Activated naive CD4-positive, alpha-beta T cell treated with anti-CD3 and anti-CD28 coated beads for 36 hours (primary cell): ENCODE measurements around the gene LCNL1. TPM values are rescaled to one million over a fixed set of nuclear protein-coding genes. Genes with fewer than 3 reads are reported as not detected.
A peak's percentile ranks its signal among the peaks of the same experiment; 100 is the strongest.
"Not testable (repeated sequence)": the region's sequence is repeated elsewhere in the genome, so short reads cannot be mapped to it uniquely, and the experiment has no call there.

Experiments used
- CTCF ChIA-PET: fragments of 350-600 bp; sonication (Branson Sonifier 250); formaldehyde crosslinking; loops from one replicate; lab custom pipeline; 2021; ENCODE audit warnings: antibody characterized with exemption; lab: Charles Lee
- DNase-seq: peaks from one replicate; pipeline ENCODE4 v3.0.0-alpha.2; 2020
- H3K27ac Mint-ChIP-seq: one replicate; pipeline ENCODE4 v1.8.0; 2021; ENCODE audit warnings: mild to moderate bottlenecking, mixed read lengths
- H3K27me3 Mint-ChIP-seq: one replicate; pipeline ENCODE4 v1.8.0; 2021; ENCODE audit warnings: low read depth, mixed read lengths
- H3K36me3 Mint-ChIP-seq: one replicate; pipeline ENCODE4 v1.8.0; 2021; ENCODE audit warnings: low read depth, mixed read lengths
- H3K4me1 Mint-ChIP-seq: one replicate; pipeline ENCODE4 v1.8.0; 2021; ENCODE audit warnings: low read depth, mixed read lengths
- H3K4me3 Mint-ChIP-seq: one replicate; pipeline ENCODE4 v1.8.0; 2021; ENCODE audit warnings: mild to moderate bottlenecking, moderate library complexity, mixed read lengths
- H3K9me3 Mint-ChIP-seq: one replicate; pipeline ENCODE4 v1.8.0; 2021; ENCODE audit warnings: mixed read lengths
- intact Hi-C: fragments of 100-400 bp; cut with micrococcal nuclease; formaldehyde crosslinking; loops from one replicate; pipeline ENCODE4 v1.15.1; 2023
- total RNA-seq, 2 experiments: library from RNA; stranded (reverse); gene quantifications; one replicate each; pipeline ENCODE4 v1.2.3, GENCODE V29; 2021

The LCNL1 gene
- total RNA-seq, 2 experiments from 2014 or later = not detected

DNA sequence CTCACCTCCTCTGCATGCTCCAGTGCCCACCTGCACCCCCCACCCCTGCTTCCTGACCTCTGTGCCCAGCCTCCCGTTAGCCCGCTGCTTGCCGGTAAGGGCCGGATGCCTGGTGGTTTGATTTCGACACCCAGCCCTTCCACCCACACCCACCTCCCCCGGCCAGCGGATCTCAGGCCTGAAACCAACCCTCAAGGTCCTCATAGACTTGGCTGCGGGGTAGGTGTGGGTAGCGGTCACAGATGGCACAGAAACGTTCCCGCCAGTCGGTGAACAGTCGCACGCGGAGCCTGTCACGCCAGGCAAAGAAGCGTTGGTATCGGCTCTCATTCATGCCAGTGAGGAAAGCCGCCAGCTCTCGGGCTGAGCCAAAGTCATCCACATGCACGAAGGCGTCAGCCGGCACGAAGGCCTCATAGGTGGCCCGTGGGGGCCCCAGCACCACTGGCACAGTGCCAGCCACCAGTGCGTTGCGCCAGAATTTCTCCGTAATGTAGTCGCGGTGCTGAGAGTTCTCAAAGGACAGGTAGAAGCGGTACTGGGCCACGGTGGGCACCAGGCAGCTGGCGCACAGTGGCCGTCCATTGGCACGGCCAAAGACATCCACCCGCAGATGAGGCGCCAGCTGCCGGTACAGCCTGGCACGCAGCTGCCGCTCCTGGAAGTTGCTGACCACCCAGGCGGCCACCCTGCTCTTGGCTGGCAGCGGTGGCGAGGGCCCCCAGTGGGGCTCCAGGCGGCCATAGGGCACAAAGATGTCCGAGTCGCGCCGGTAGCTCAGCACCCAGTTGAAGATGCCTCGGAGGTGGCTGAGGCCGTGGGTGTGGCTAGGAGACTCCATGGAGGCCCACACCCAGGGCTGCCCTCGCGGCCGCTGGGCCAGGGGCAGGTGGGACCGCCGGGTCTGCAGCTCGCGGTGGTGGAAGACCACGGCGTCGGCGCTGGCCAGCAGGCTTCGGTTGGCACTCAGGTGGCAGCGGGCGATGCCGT, 48.0 kb downstream of the LCNL1 start:
- peaks cover 44% of the 10 kb centered on the region for H3K4me1 Mint-ChIP-seq

DNA sequence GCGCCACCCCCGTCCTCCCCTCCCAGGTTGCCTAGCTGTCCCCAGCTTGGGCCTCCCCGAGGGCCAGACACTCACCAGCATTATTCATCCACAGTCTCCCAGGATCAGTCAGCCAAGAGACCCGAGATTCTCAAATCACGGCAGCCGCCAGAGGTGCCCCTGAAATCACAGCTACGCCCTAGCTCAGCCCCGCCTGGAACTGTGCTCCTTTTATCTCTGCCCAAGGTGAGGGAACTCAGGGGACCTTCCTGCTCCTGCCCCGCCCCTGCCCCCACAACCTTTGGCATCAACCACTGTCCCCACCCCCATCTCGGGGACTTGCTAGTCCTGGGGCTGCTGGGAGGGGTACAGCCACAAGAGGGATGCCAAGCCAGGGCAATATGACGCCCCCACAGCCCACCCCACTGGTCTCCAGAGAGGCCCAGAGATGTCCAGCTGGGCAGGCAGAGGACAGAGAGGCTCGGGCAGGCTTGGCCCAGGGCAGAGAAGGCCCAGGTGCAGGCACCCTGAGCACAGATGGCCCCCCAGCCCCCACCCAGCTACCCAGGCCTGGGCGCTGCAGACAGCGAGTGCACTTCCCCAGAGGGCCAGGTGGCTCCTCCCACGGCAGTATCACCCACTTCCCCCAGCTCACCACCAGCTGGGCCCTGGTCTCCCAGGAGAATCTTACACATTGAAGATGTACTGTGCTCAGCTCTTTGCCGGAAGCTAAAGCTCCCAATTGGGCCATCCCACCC, 49.3 kb downstream of the LCNL1 start, which contains the start of gene FUT7:
Gene FUT7, minus strand, starts transcription at position 185 of the 737 bp plus-strand sequence. Its CDS starts 97 bp downstream, at position 88.
- H3K9me3 Mint-ChIP-seq = no peaks in the 10 kb centered on the region
- H3K36me3 Mint-ChIP-seq = no peaks in the 10 kb centered on the region
- H3K27me3 Mint-ChIP-seq = peaks cover 5% of the 10 kb centered on the region
- CTCF ChIA-PET = interaction anchor here (1.7 kb wide), 1 partner anchor 64 kb away, joined by 5 read pairs; no protein-coding TSS in a partner anchor
- peaks cover 44% of the 10 kb centered on the region for H3K4me1 Mint-ChIP-seq
- peak; percentile 59 for DNase-seq
- no peak within 1 kb of the TSS for H3K27ac Mint-ChIP-seq
- no peak within 1 kb of the TSS for H3K4me3 Mint-ChIP-seq
- intact Hi-C loops = no loop called here

More for the DNA sequence above, 48.0 kb downstream of the LCNL1 start:
- Mint-ChIP-seq H3K4me3 (no peak overlapping the region), H3K27ac (no peak overlapping the region), H3K27me3 (peaks cover 5% of the 10 kb centered on the region), H3K36me3 (no peaks in the 10 kb centered on the region), H3K9me3 (no peaks in the 10 kb centered on the region)
- CTCF ChIA-PET = interaction anchor here (0.6 to 6.0 kb wide), 9 partner anchors 16 to 83 kb away, joined by 3 to 66 read pairs (median 10); partner anchors contain the start of genes CLIC3, NPDC1, PAXX and SAPCD2
- DNase-seq = peak; percentile 61
- intact Hi-C loops = no loop called here

- Mint-ChIP-seq H3K27me3 (peaks cover 5% of the 10 kb centered on the region), H3K27ac (no peak overlapping the region), H3K4me3 (no peak overlapping the region), H3K36me3 (no peaks in the 10 kb centered on the region), H3K4me1 (peaks cover 41% of the 10 kb centered on the region), H3K9me3 (no peaks in the 10 kb centered on the region)
- CTCF ChIA-PET = interaction anchor here (1.7 kb wide), 1 partner anchor 63 kb away, joined by 5 read pairs; no protein-coding TSS in a partner anchor
- intact Hi-C loops = no loop called here
- no peak for DNase-seq
These were observed 50.1 kb downstream of the LCNL1 start for GRCh38 chr9:137032858-137033257.

- H3K9me3 Mint-ChIP-seq, intact Hi-C loops, H3K27me3 Mint-ChIP-seq, DNase-seq, H3K4me3 Mint-ChIP-seq, H3K27ac Mint-ChIP-seq, H3K36me3 Mint-ChIP-seq: not testable (repeated sequence)
- peaks cover 41% of the 10 kb centered on the region for H3K4me1 Mint-ChIP-seq
- CTCF ChIA-PET = interaction anchor here (2.5 to 5.0 kb wide), 3 partner anchors 33 to 246 kb away, joined by 27 to 48 read pairs (median 30); no protein-coding TSS in a partner anchor
These were observed 50.7 kb downstream of the LCNL1 start for GRCh38 chr9:137033481-137033880.

GRCh38 chr9:137034039-137034708, 51.4 kb downstream of the LCNL1 start:
- H3K36me3 Mint-ChIP-seq = no peaks in the 10 kb centered on the region
- peak overlapping the region; percentile 59 for H3K4me3 Mint-ChIP-seq
- H3K27me3 Mint-ChIP-seq = peaks cover 5% of the 10 kb centered on the region
- peak overlapping the region; percentile 79 for H3K27ac Mint-ChIP-seq
- intact Hi-C loops = loop anchor here (2.0 kb wide), 2 partner anchors 29 to 191 kb away; partner anchors contain the start of gene AJM1
- peaks cover 38% of the 10 kb centered on the region for H3K4me1 Mint-ChIP-seq
- DNase-seq = no peak
- H3K9me3 Mint-ChIP-seq = no peaks in the 10 kb centered on the region
- CTCF ChIA-PET = interaction anchor here (0.6 to 5.0 kb wide), 37 partner anchors 9 to 307 kb away, joined by 3 to 48 read pairs (median 4); partner anchors contain the start of genes AJM1, NELFB, NPDC1 and SAPCD2

- peak; percentile 93 for DNase-seq
- Mint-ChIP-seq H3K9me3 (no peaks in the 10 kb centered on the region), H3K4me1 (peaks cover 30% of the 10 kb centered on the region), H3K36me3 (no peaks in the 10 kb centered on the region), H3K27me3 (peaks cover 2% of the 10 kb centered on the region), H3K4me3 (peak overlapping the region; percentile 59), H3K27ac (peak overlapping the region; percentile 79)
- CTCF ChIA-PET = interaction anchor here (0.6 to 5.0 kb wide), 45 partner anchors 9 to 308 kb away, joined by 3 to 48 read pairs (median 4); partner anchors contain the start of genes AJM1, MAN1B1, NELFB and NPDC1
- intact Hi-C loops = loop anchor here (1.0 to 2.0 kb wide), 6 partner anchors 30 to 248 kb away; partner anchors contain the start of genes AJM1, SAPCD2 and TMEM141
These were observed 52.1 kb downstream of the LCNL1 start for GRCh38 chr9:137034709-137035506.

Other genes starting within 250 kb of the LCNL1 start
- 1 to 10 TPM in 1 of 2 experiments, under 1 TPM in 1; 0.83 to 1.0 TPM for gene LCN10, start 240.1 kb upstream of the LCNL1 start, total RNA-seq
- not detected for gene LCN6, start 234.5 kb upstream of the LCNL1 start, total RNA-seq
- gene LCN8, start 224.8 kb upstream of the LCNL1 start, total RNA-seq = not detected
- not detected for gene LCN15, start 218.5 kb upstream of the LCNL1 start, total RNA-seq
- gene TMEM141, start 191.6 kb upstream of the LCNL1 start, total RNA-seq = 10 to 100 TPM; 38.1 to 39.6 TPM
- under 1 TPM; 0.38 to 0.47 TPM for gene CCDC183, start 186.7 kb upstream of the LCNL1 start, total RNA-seq
- gene RABL6, start 175.0 kb upstream of the LCNL1 start, total RNA-seq = 10 to 100 TPM; 74.9 to 82.7 TPM
- 1 to 10 TPM; 1.7 to 2.0 TPM for gene AJM1, start 140.5 kb upstream of the LCNL1 start, total RNA-seq
- 100 to 1,000 TPM; 110 to 116 TPM for gene PHPT1, start 133.6 kb upstream of the LCNL1 start, total RNA-seq
- gene MAMDC4, start 130.6 kb upstream of the LCNL1 start, total RNA-seq = 10 to 100 TPM; 15.9 to 16.1 TPM
- 100 to 1,000 TPM; 259 to 288 TPM for gene EDF1, start 116.7 kb upstream of the LCNL1 start, total RNA-seq
- 10 to 100 TPM; 39.7 to 41.8 TPM for gene TRAF2, start 96.5 kb upstream of the LCNL1 start, total RNA-seq
- gene FBXW5, start 38.3 kb upstream of the LCNL1 start, total RNA-seq = 10 to 100 TPM; 44.0 to 47.8 TPM
- under 1 TPM in 1 of 2 experiments, not detected in 1; 0.83 TPM for gene C8G, start 37.8 kb upstream of the LCNL1 start, total RNA-seq
- gene LCN12, start 30.7 kb upstream of the LCNL1 start, total RNA-seq = 1 to 10 TPM; 1.1 to 1.9 TPM
- gene PTGDS, start 5.5 kb upstream of the LCNL1 start, total RNA-seq = not detected
- gene PAXX, start 9.4 kb downstream of the LCNL1 start, total RNA-seq = 10 to 100 TPM; 75.9 to 76.8 TPM
- gene CLIC3, start 13.6 kb downstream of the LCNL1 start, total RNA-seq = not detected
- gene ABCA2, start 45.2 kb downstream of the LCNL1 start, total RNA-seq = 1 to 10 TPM; 4.1 to 4.7 TPM
- gene FUT7, start 49.1 kb downstream of the LCNL1 start, total RNA-seq = not detected
- gene NPDC1, start 63.2 kb downstream of the LCNL1 start, total RNA-seq = 10 to 100 TPM; 14.2 to 15.9 TPM
- not detected for gene ENTPD2, start 71.1 kb downstream of the LCNL1 start, total RNA-seq
- gene SAPCD2, start 87.6 kb downstream of the LCNL1 start, total RNA-seq = 1 to 10 TPM; 3.8 to 3.9 TPM
- gene UAP1L1, start 94.5 kb downstream of the LCNL1 start, total RNA-seq = 1 to 10 TPM; 2.6 to 3.4 TPM
- gene MAN1B1, start 104.0 kb downstream of the LCNL1 start, total RNA-seq = 10 to 100 TPM; 18.7 to 18.9 TPM
- gene DPP7, start 131.7 kb downstream of the LCNL1 start, total RNA-seq = 100 to 1,000 TPM; 162 to 167 TPM
- gene GRIN1, start 156.2 kb downstream of the LCNL1 start, total RNA-seq = under 1 TPM in 1 of 2 experiments, not detected in 1; 0.35 TPM
- not detected for gene LRRC26, start 187.1 kb downstream of the LCNL1 start, total RNA-seq
- not detected for gene TMEM210, start 189.1 kb downstream of the LCNL1 start, total RNA-seq
- gene ANAPC2, start 205.6 kb downstream of the LCNL1 start, total RNA-seq = 10 to 100 TPM; 34.8 to 36.6 TPM
- 10 to 100 TPM; 48.2 to 49.9 TPM for gene SSNA1, start 205.7 kb downstream of the LCNL1 start, total RNA-seq
- gene TPRN, start 217.7 kb downstream of the LCNL1 start, total RNA-seq = 1 to 10 TPM; 2.1 to 2.6 TPM
- 10 to 100 TPM; 21.8 to 23.2 TPM for gene TMEM203, start 222.7 kb downstream of the LCNL1 start, total RNA-seq
- 10 to 100 TPM; 25.3 to 26.1 TPM for gene NDOR1, start 222.7 kb downstream of the LCNL1 start, total RNA-seq
- 1 to 10 TPM; 4.9 to 5.0 TPM for gene RNF208, start 239.2 kb downstream of the LCNL1 start, total RNA-seq
- under 1 TPM; 0.17 to 0.26 TPM for gene CYSRT1, start 242.2 kb downstream of the LCNL1 start, total RNA-seq
- gene RNF224, start 244.5 kb downstream of the LCNL1 start, total RNA-seq = not detected
- gene SLC34A3, start 247.9 kb downstream of the LCNL1 start, total RNA-seq = not detected